ENCODE results near the gene AKAP6. TPM values are rescaled to one million over a fixed set of nuclear protein-coding genes. Genes with fewer than 3 reads are reported as not detected.

Gene AKAP6
- total RNA-seq, 1 experiment from 2014 or later: 1.1 TPM

GRCh38 chr14:32343926-32344430, 14.9 kb downstream of the AKAP6 start:
- no peak overlapping the region for H3K4me3 Mint-ChIP-seq
- no peak overlapping the region for H4K8ac ChIP-seq (replicated peaks; ENCODE audit: insufficient read length, low read depth, low read length)
- H3K9me3 ChIP-seq (ENCODE audit: control insufficient read depth, low read depth, low read length): no peaks in the 10 kb centered on the region
- H4K20me1 ChIP-seq (ENCODE audit: control insufficient read depth, insufficient read depth, insufficient read length): no peaks in the 10 kb centered on the region
- H2BK5ac ChIP-seq (ENCODE audit: insufficient read length, low read length): no peak overlapping the region
- H3K79me2 ChIP-seq (ENCODE audit: insufficient read depth, low read length): no peaks in the 10 kb centered on the region
- H3K36me3 Mint-ChIP-seq (ENCODE audit: insufficient read depth in 1 of 3, low read depth in 3 of 3): no peaks in the 10 kb centered on the region
- no peak overlapping the region for H2BK120ac ChIP-seq (ENCODE audit: low read depth, low read length, poor library complexity, severe bottlenecking)
- H3K27me3 ChIP-seq (ENCODE audit: insufficient read depth, low read length): no peaks in the 10 kb centered on the region
- peaks cover 2% of the 10 kb centered on the region; the same call in 1 of the 2 replicates for H3K4me1 ChIP-seq (ENCODE audit: insufficient read depth, low read length)
- no peak overlapping the region for H3K14ac ChIP-seq (ENCODE audit: insufficient read depth, low read length)
- no peak overlapping the region for H2BK15ac ChIP-seq (ENCODE audit: low read depth, low read length)
- no peaks in the 10 kb centered on the region for H3K79me1 ChIP-seq (ENCODE audit: insufficient read depth, low read depth, low read length, poor library complexity, severe bottlenecking)
- H2BK20ac ChIP-seq (ENCODE audit: low read depth, low read length, poor library complexity, severe bottlenecking): no peak overlapping the region
- TF ChIP-seq CTCF (conservative IDR thresholded peaks at IDR 0.05): no peak
- no peak overlapping the region for H4K5ac ChIP-seq (ENCODE audit: insufficient read length, low read depth, low read length)
- H3K23ac ChIP-seq (ENCODE audit: insufficient read length, low read depth, low read length): no peak overlapping the region
- peak overlapping the region in 1 of 3 experiments; percentile 62; a peak in 2 of 7 replicates for H3K27ac Mint-ChIP-seq
- no CpG with 5 or more reads among the region's 2 CpGs for WGBS (ENCODE audit: extremely low coverage, insufficient read length, low lambda C conversion rate)
- no peak overlapping the region for H2AFZ ChIP-seq (ENCODE audit: low read length)
- no peak overlapping the region for H3K18ac ChIP-seq (ENCODE audit: insufficient read length, low read depth, low read length)
- H3K23me2 ChIP-seq (ENCODE audit: insufficient read length, low read depth, low read length, poor library complexity, severe bottlenecking): no peaks in the 10 kb centered on the region
- H3T11ph ChIP-seq (ENCODE audit: low read length): no peak overlapping the region
- H3K4me1 Mint-ChIP-seq: peaks cover 19 to 21% of the 10 kb centered on the region in 2 experiments
- H4K91ac ChIP-seq (ENCODE audit: insufficient read length, low read depth, low read length): no peak overlapping the region
- no peak overlapping the region for H3K4me2 ChIP-seq (ENCODE audit: insufficient read depth, insufficient read length, low read length)
- no peak for DNase-seq
- H2AK5ac ChIP-seq (ENCODE audit: insufficient read length, low read length): no peak overlapping the region
- no peak overlapping the region for H3K56ac ChIP-seq (ENCODE audit: insufficient read length, low read depth, low read length)
- no peak overlapping the region for H3K9ac ChIP-seq (ENCODE audit: extremely low read depth, insufficient read length, low read length)
- H3K27ac ChIP-seq (ENCODE audit: insufficient read length, low read depth, low read length): no peak overlapping the region
- H3K27me3 Mint-ChIP-seq (ENCODE audit: low read depth): no peaks in the 10 kb centered on the region
- H3K9me3 Mint-ChIP-seq: no peaks in the 10 kb centered on the region
- no peak overlapping the region for H2BK12ac ChIP-seq (ENCODE audit: insufficient read length, low read depth, low read length)
- no peak overlapping the region for H3K4ac ChIP-seq (ENCODE audit: low read depth, low read length)

Data from H9 (cell line).